ENCODE results near the gene PIP5KL1.

DNA sequence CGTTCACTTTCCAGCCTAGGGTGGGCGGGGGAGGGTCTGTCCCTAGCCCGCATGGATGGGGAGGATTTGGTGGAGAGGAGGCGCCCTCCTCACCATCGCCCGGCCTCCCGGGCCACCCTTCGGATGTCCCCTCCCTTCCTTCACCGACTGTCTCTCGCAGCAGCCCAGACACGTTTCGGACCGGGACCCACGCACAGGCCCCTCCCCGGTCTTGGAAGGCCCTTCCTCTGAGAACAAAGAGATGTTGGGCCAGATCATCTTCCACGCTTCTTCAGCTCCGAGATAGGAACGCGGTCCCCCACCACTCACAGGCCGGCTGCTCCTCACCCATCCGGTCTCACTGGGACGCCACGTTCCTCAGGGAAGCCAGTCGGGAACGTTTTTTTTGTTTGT is 7.7 kb upstream of the PIP5KL1 start:
- TF ChIP-seq, protein P1, sequence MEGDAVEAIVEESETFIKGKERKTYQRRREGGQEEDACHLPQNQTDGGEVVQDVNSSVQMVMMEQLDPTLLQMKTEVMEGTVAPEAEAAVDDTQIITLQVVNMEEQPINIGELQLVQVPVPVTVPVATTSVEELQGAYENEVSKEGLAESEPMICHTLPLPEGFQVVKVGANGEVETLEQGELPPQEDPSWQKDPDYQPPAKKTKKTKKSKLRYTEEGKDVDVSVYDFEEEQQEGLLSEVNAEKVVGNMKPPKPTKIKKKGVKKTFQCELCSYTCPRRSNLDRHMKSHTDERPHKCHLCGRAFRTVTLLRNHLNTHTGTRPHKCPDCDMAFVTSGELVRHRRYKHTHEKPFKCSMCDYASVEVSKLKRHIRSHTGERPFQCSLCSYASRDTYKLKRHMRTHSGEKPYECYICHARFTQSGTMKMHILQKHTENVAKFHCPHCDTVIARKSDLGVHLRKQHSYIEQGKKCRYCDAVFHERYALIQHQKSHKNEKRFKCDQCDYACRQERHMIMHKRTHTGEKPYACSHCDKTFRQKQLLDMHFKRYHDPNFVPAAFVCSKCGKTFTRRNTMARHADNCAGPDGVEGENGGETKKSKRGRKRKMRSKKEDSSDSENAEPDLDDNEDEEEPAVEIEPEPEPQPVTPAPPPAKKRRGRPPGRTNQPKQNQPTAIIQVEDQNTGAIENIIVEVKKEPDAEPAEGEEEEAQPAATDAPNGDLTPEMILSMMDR (optimal IDR thresholded peaks at IDR 0.05 in 1 of 3, IDR thresholded peaks at IDR 0.05 in 1 of 3, conservative IDR thresholded peaks at IDR 0.05 in 1 of 3; ENCODE audit: extremely low read depth in 1 of 3, insufficient read depth in 2 of 3, low read length in 3 of 3), result no peak
- no peak for TF ChIP-seq EZH2 (IDR thresholded peaks at IDR 0.05; ENCODE audit: low read length)

Data from keratinocyte (primary cell).